RPMI8226 (cell line): ENCODE measurements around the gene ALG1.
"Not testable (repeated sequence)": the region's sequence is repeated elsewhere in the genome, so short reads cannot be mapped to it uniquely, and the experiment has no call there.

Source experiments
- DNase-seq: peaks from one replicate; pipeline ENCODE4 v3.0.0-alpha.2; 2015

Gene ALG1

GRCh38 chr16:5075637-5076036 lies 4.0 kb downstream of the ALG1 start:
- DNase-seq, result no peak

DNA sequence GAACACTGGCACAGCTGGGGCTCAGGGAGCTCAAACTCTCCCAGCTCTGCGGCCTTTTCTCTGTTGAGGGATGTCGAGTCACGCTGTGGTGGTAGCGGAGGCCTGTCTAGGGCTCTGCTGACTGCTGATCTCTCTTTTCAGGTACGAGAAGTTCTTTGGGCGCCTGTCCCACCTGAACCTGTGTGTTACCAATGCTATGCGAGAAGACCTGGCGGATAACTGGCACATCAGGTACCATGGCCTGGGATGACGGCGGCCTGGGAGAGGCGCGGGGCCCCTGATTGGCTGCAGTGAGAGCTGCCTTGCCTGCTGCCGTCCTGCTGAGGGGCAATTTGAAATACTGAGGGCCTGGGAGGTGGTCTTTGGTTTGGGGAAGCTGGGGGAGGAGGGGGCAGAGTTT lies 5.7 kb downstream of the ALG1 start:
- DNase-seq, result no peak

GRCh38 chr16:5078626-5079025 lies 7.0 kb downstream of the ALG1 start:
- DNase-seq, result no peak

GRCh38 chr16:5080461-5080860 lies 8.8 kb downstream of the ALG1 start:
- DNase-seq, result not testable (repeated sequence)

- not testable (repeated sequence) for DNase-seq
Measured at GRCh38 chr16:5080996-5081395, 9.4 kb downstream of the ALG1 start.

DNA sequence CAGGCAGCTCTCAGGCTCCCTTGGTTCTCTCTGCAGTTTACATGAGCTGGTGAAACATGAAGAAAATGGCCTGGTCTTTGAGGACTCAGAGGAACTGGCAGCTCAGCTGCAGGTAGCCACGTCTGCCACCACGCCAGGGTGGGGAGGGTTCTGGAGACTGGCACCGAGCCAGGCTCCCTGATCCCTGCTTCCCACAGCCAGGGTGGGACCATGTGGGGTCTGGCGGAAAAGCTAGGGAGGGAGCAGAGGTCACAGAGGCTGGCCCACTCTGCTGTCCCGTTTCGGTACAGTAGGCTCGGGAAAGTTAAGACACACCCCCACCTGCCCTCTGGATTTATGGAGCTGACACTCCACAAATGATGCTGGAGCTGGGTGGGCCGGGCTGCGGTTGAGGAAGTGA lies 12.0 kb downstream of the ALG1 start:
- not testable (repeated sequence) for DNase-seq

GRCh38 chr16:5084099-5084731 lies 12.6 kb downstream of the ALG1 start:
- DNase-seq, result not testable (repeated sequence)

DNA sequence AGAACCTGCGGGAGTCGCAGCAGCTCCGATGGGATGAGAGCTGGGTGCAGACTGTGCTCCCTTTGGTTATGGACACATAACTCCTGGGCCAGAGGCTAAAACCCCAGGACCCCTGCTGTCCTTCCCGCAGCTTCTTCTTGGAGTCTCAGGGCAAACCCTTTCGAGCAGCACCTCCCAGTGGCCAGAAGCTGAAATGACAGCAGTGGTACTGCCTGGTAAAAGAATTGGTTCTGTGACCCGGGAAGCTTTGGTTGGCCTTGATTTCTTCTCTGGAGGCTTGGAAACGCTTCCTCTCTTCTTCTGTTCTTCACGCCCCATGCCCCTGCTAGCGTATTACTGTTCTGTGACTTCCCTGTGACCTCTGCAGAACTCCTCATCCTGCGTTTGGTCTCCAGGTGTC lies 13.2 kb downstream of the ALG1 start:
- peak; percentile 72 for DNase-seq

DNA sequence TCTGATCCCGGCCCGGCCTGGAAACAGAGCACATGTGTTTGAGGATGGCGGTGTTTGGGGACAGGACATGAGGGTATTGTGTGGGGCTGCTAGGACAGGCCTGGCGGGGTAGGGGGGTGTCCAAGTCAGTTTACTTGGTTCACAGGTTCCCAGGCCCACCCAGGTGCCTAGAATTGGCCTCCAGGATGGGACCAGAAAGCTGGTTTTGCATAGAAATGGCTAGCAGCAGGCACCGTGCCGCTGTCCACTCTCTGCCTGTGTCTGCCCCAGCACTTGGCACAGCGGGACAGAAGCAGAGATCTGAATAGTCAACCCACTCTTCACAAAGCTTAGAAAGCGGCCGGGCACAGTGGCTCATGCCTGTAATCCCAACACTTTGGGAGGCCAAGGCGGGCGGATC lies 14.1 kb downstream of the ALG1 start:
- DNase-seq, result not testable (repeated sequence)

- not testable (repeated sequence) for DNase-seq
Measured at GRCh38 chr16:5088086-5088790, 16.6 kb downstream of the ALG1 start.

- DNase-seq, result not testable (repeated sequence)
Measured at GRCh38 chr16:5088936-5089335, 17.3 kb downstream of the ALG1 start.

GRCh38 chr16:5089911-5090555 lies 18.4 kb downstream of the ALG1 start:
- DNase-seq, result not testable (repeated sequence)

- not testable (repeated sequence) for DNase-seq
Measured at GRCh38 chr16:5090592-5090991, 18.9 kb downstream of the ALG1 start.

- not testable (repeated sequence) for DNase-seq
Measured at GRCh38 chr16:5093081-5093480, 21.4 kb downstream of the ALG1 start.

DNA sequence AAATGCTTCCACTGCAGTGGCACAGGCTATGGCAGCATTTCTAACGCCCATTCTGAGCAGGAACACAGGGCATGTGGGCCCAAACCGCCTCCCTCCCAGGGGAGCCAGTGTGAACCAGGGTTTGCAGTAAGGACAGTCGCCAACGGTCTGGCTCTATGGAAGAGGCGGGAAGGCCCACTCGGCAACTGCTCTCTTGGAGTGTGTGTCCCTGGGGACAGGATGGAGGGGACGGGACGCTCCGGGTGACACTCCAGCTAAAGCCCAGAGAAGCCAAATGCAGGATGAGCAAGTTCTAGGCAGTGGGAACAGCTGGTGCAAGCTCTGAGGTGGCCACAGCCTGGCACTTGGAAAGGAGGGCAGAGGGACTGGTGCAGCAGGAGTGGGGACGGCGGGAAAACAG lies 22.1 kb downstream of the ALG1 start:
- not testable (repeated sequence) for DNase-seq

DNA sequence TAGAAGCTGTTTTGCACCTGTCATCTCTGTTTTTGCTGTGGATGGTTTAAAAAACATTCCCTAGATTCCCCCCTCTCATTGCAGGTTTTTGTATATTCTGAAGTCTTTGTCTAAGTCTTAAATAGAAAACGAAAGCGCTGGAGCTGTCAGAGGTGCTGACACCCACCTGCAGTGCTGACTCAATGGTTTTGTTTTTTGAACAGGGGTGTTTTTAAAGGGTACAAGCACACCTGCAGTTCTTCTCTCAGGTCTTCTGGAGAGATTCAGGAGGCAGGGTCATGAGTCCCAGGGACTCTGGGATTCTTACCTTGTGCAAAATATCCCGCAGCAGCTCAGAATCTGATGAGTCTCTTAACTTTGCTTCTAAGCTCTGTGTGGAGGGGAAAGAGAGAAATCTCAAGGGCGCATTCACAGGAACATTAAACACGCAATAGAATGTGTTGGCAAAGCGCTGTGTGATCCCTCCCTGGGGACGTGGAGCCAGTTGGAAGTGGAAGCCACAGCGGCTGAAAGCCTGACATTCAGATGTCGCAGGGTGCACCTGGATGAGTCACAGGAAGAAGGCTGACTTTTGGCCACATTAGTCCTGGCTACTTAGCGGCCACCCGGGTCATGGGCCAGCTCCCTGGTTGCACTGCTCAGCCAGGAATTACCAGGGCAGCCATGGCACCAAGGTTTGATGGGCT lies 23.6 kb downstream of the ALG1 start:
- DNase-seq, result peak; percentile 95

DNA sequence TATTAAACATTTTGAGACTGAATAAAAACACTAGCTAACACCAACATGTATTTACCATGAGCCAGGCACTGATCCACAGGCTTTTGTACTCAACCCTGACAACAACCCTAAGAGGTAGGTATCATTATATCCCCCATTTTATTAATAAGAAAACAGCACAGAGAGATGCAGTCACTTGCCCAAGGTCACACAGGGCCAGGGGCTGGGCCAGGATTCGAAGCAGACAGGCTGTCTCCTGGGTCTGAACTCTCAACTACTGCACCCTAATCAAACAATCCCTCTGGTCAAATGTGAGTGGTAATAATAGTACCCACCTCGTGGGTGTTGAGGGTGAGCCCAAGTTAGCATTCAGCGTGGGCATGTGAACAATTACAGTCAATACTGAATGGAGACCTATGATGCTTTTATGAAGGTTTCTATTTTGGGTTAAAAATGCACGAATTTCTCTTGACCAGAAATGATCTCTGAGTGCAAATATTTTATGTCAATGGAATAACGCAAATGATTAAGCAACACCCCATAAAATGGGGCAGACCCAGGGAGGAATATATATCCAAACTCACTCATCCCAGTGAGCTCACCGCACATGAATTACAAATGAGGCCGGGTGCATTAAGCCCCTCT lies 24.9 kb downstream of the ALG1 start:
- DNase-seq, result not testable (repeated sequence)

- DNase-seq, result peak; percentile 64
Measured at GRCh38 chr16:5097061-5097469, 25.4 kb downstream of the ALG1 start.

- peak; percentile 100 for DNase-seq
Measured at GRCh38 chr16:5097470-5098220, 26.0 kb downstream of the ALG1 start, which contains the start of gene EEF2KMT. EEF2KMT (minus strand) TSS chr16:5097795; CDS start chr16:5097739, 56 bp downstream.

GRCh38 chr16:5098221-5099159 lies 26.8 kb downstream of the ALG1 start:
- peak; percentile 68 for DNase-seq

- DNase-seq, result not testable (repeated sequence)
Measured at GRCh38 chr16:5099174-5099573, 27.5 kb downstream of the ALG1 start.
